IMR-90 (cell line): ENCODE results near the gene LINS1. TPM values are rescaled to one million over a fixed set of nuclear protein-coding genes. Genes with fewer than 3 reads are reported as not detected.

Experiments used
- ATAC-seq: fragments of 200-7000 bp; cut with Tn5 transposase; 2 replicates; pipeline ENCODE4 v1.9.1; 2020; ENCODE audit warnings: low read depth, mild to moderate bottlenecking, moderate library complexity
- BruUV-seq: library from RNA; stranded (reverse); fragments of 400-500 nt; replicated peaks from 2 replicates; lab custom pipeline; 2021; lab: Mats Ljungman, UMichigan
- CTCF ChIA-PET: fragments of 300-600 bp; formaldehyde crosslinking; extraction: SDS; loops from one replicate; lab custom pipeline; 2021; ENCODE audit warnings: antibody characterized with exemption; lab: Yijun Ruan, JAX
- POLR2A ChIA-PET: fragments of 300-600 bp; sonication (Branson Sonifier 250); formaldehyde crosslinking; loops from one replicate; lab custom pipeline; 2022; ENCODE audit warnings: antibody characterized with exemption; ENCODE audit not compliant: unreplicated experiment; lab: Charles Lee
- DNase-seq: peaks from one replicate; pipeline ENCODE4 v3.0.0; 2013
- H2AFZ ChIP-seq: replicated peaks from 2 replicates; pipeline ENCODE3; 2013; ENCODE audit warnings: low read length, mild to moderate bottlenecking; ENCODE audit not compliant: poor library complexity
- H2AK5ac ChIP-seq: 2 replicates; pipeline ENCODE4 v1.6.1; 2013; ENCODE audit warnings: low read depth, low read length, inconsistent platforms
- H2AK9ac ChIP-seq: replicated peaks from 2 replicates; pipeline ENCODE3; 2013; ENCODE audit warnings: mild to moderate bottlenecking, low read depth, low read length, moderate library complexity; ENCODE audit not compliant: poor library complexity
- H2BK120ac ChIP-seq: 2 replicates; pipeline ENCODE4 v1.6.1; 2013; ENCODE audit warnings: low read depth, low read length, inconsistent platforms
- H2BK15ac ChIP-seq: 3 replicates; pipeline ENCODE4 v1.6.1; 2013; ENCODE audit warnings: low read depth, low read length, inconsistent platforms
- H2BK20ac ChIP-seq: 2 replicates; pipeline ENCODE4 v1.6.1; 2013; ENCODE audit warnings: low read depth, mild to moderate bottlenecking, inconsistent platforms, low read length, moderate library complexity
- H2BK5ac ChIP-seq: 2 replicates; pipeline ENCODE4 v1.6.1; 2013; ENCODE audit warnings: mild to moderate bottlenecking, low read depth, low read length, inconsistent platforms; ENCODE audit not compliant: poor library complexity, severe bottlenecking
- H3K14ac ChIP-seq: replicated peaks from 2 replicates; pipeline ENCODE4 v1.6.1; 2013; ENCODE audit warnings: low read depth, low read length, inconsistent platforms
- H3K18ac ChIP-seq: 2 replicates; pipeline ENCODE4 v1.6.1; 2013; ENCODE audit warnings: low read depth, low read length, control low read depth
- H3K23ac ChIP-seq: 2 replicates; pipeline ENCODE4 v1.6.1; 2013; ENCODE audit warnings: low read depth, low read length, inconsistent platforms
- H3K27ac ChIP-seq: 2 replicates; pipeline ENCODE4 v1.5.1; 2013; ENCODE audit warnings: mild to moderate bottlenecking, control low read depth, low read length; ENCODE audit not compliant: insufficient read depth
- H3K27me3 ChIP-seq: 2 replicates; pipeline ENCODE4 v1.6.1; 2013; ENCODE audit warnings: low read length; ENCODE audit not compliant: control insufficient read depth, insufficient read depth
- H3K36me3 ChIP-seq: 2 replicates; pipeline ENCODE4 v1.6.1; 2013; ENCODE audit warnings: low read length, mixed read lengths; ENCODE audit not compliant: control insufficient read depth, insufficient read depth
- H3K4ac ChIP-seq: 2 replicates; pipeline ENCODE4 v1.6.1; 2013; ENCODE audit warnings: low read depth, low read length, inconsistent platforms
- H3K4me1 ChIP-seq: 2 replicates; pipeline ENCODE4 v1.6.1; 2013; ENCODE audit warnings: low read length, mixed read lengths; ENCODE audit not compliant: control insufficient read depth, insufficient read depth
- H3K4me2 ChIP-seq: 2 replicates; pipeline ENCODE4 v1.6.1; 2013; ENCODE audit warnings: low read depth, mild to moderate bottlenecking, control low read depth, low read length, moderate library complexity
- H3K4me3 ChIP-seq: 2 replicates; pipeline ENCODE4 v1.5.1; 2013; ENCODE audit warnings: low read depth, mild to moderate bottlenecking, control low read depth, low read length, moderate library complexity; ENCODE audit not compliant: insufficient read depth
- H3K56ac ChIP-seq: 2 replicates; pipeline ENCODE4 v1.6.1; 2013; ENCODE audit warnings: low read length, inconsistent platforms; ENCODE audit not compliant: insufficient read depth; ENCODE audit errors: extremely low read depth
- H3K79me1 ChIP-seq, 2 experiments: 2 replicates each; pipeline ENCODE4 v1.6.1; 2013; ENCODE audit warnings: low read length in 2 of 2, inconsistent platforms in 1 of 2, low read depth in 1 of 2
- H3K9ac ChIP-seq: 2 replicates; pipeline ENCODE4 v1.6.1; 2013; ENCODE audit warnings: low read depth, low read length, control low read depth
- H3K9me1 ChIP-seq: 2 replicates; pipeline ENCODE4 v1.6.1; 2013; ENCODE audit warnings: low read length, inconsistent platforms; ENCODE audit not compliant: insufficient read depth
- H3K9me3 ChIP-seq: 2 replicates; pipeline ENCODE4 v1.6.1; 2013; ENCODE audit warnings: low read length; ENCODE audit not compliant: control insufficient read depth, insufficient read depth
- H4K20me1 ChIP-seq: 2 replicates; pipeline ENCODE4 v1.6.1; 2013; ENCODE audit warnings: low read length, inconsistent platforms; ENCODE audit not compliant: insufficient read depth
- H4K5ac ChIP-seq: 2 replicates; pipeline ENCODE4 v1.6.1; 2013; ENCODE audit warnings: mild to moderate bottlenecking, low read depth, low read length, control low read depth
- H4K8ac ChIP-seq, 2 experiments: 2 replicates each; pipeline ENCODE4 v1.6.1; 2013; ENCODE audit warnings: low read depth in 2 of 2, low read length in 2 of 2, control low read depth in 1 of 2, inconsistent platforms in 1 of 2
- H4K91ac ChIP-seq: 2 replicates; pipeline ENCODE4 v1.6.1; 2013; ENCODE audit warnings: low read depth, low read length, inconsistent platforms; ENCODE audit not compliant: insufficient read depth
- CHD1 ChIP-seq: IDR thresholded peaks from 2 replicates; pipeline ENCODE4 v1.6.1; 2012; ENCODE audit warnings: low read depth, low read length, improper control_type of control experiment
- MAFK ChIP-seq: IDR thresholded peaks from 2 replicates; pipeline ENCODE4 v1.6.1; 2012; ENCODE audit warnings: low read depth, low read length, improper control_type of control experiment
- NFE2L2 ChIP-seq: fragments of 150-350 bp; IDR thresholded peaks from 2 replicates; pipeline ENCODE4 v1.6.1; 2016; ENCODE audit warnings: low read depth, mild to moderate bottlenecking, low read length
- RFX5 ChIP-seq: IDR thresholded peaks from 2 replicates; pipeline ENCODE4 v1.8.0; 2012; ENCODE audit warnings: low read depth, mild to moderate bottlenecking, low read length, moderate library complexity
- SMC3 ChIP-seq: fragments of 150-350 bp; IDR thresholded peaks from 2 replicates; pipeline ENCODE4 v1.6.1; 2016; ENCODE audit warnings: low read depth, mild to moderate bottlenecking, antibody characterized with exemption, low read length, moderate library complexity
- WGBS, 2 experiments: methylation state at CpG; one replicate each; pipeline versions ENCODE4 v1.1.5 to v1.1.7; 2013; ENCODE audit warnings: missing lambda C conversion rate in 2 of 2; ENCODE audit not compliant: insufficient read length in 1 of 2; ENCODE audit errors: extremely low coverage in 2 of 2; 5-methylcytosine and 5-hydroxymethylcytosine counted together
- dilution Hi-C: fragments of 300-500 bp; cut with HindIII; formaldehyde crosslinking; loops from one replicate; pipeline ENCODE4 v1.14.3; 2018; ENCODE audit warnings: low sequenced_read_pairs; ENCODE audit not compliant: unreplicated experiment
- in situ Hi-C: fragments of 300-500 bp; cut with MboI; formaldehyde crosslinking; loops from 3 replicates; pipeline ENCODE4 v1.14.3; 2019; ENCODE audit warnings: low sequenced_read_pairs, inconsistent platforms, mixed read lengths
- intact Hi-C: fragments of 100-400 bp; cut with micrococcal nuclease; formaldehyde crosslinking; loops from 2 replicates; pipeline ENCODE4 v1.10.0; 2022
- polyA plus RNA-seq, 3 experiments: library from polyadenylated mRNA; depleted of rRNA; stranded (reverse); fragments of >200 nt; gene quantifications; 2 replicates each; pipeline ENCODE4 v1.2.3, GENCODE V29; 2012; ENCODE audit warnings: low replicate concordance in 1 of 3
- total RNA-seq: library from RNA; depleted of rRNA; stranded (reverse); fragments of >200 nt; gene quantifications from 2 replicates; pipeline ENCODE4 v1.2.3, GENCODE V29; 2012

Gene LINS1
- total and polyA plus RNA-seq, 2 of the 4 experiments (the other 2 are of a cell fraction), result 6.9 to 10.6 TPM

- H3K56ac ChIP-seq, result no peak overlapping the region
- no peak overlapping the region for H4K91ac ChIP-seq
- H3K23ac ChIP-seq, result no peak overlapping the region
- ChIA-PET POLR2A (no interaction called here), CTCF (interaction anchor here (0.5 to 1.0 kb wide), 6 partner anchors 11 to 1259 kb away, joined by 3 to 6 read pairs (median 4); no protein-coding TSS in a partner anchor)
- H2AK9ac ChIP-seq, result no peak overlapping the region
- H3K4me3 ChIP-seq, result no peak overlapping the region
- TF ChIP-seq MAFK (no peak), SMC3 (no peak), RFX5 (no peak), CHD1 (no peak), NFE2L2 (no peak)
- in situ Hi-C loops (no loop called here), dilution Hi-C loops (no loop called here), intact Hi-C loops (no loop called here)
- no peak overlapping the region for H2BK20ac ChIP-seq
- peaks cover 1% of the 10 kb centered on the region; the same call in 1 of the 2 replicates for H3K36me3 ChIP-seq
- H2AFZ ChIP-seq, result no peak overlapping the region
- H4K8ac ChIP-seq, result no peak overlapping the region
- H3K4ac ChIP-seq, result no peak overlapping the region
- H3K14ac ChIP-seq, result no peak overlapping the region
- WGBS, 2 experiments, result no CpG with 5 or more reads among the region's 1 CpG
- no peak overlapping the region for H2BK120ac ChIP-seq
- H3K18ac ChIP-seq, result no peak overlapping the region
- no TSS peak for BruUV-seq
- no peak overlapping the region for H3K9ac ChIP-seq
- H2BK15ac ChIP-seq, result no peak overlapping the region
- H3K79me1 ChIP-seq, result peaks cover 12 to 13% of the 10 kb centered on the region in 2 experiments; a peak in 3 of 4 replicates
- H3K9me3 ChIP-seq, result no peaks in the 10 kb centered on the region
- H3K27me3 ChIP-seq, result no peaks in the 10 kb centered on the region
- H4K5ac ChIP-seq, result no peak overlapping the region
- no peak for DNase-seq
- H3K4me2 ChIP-seq, result no peak overlapping the region
- ATAC-seq, result no peak
- H4K20me1 ChIP-seq, result no peaks in the 10 kb centered on the region
- H3K9me1 ChIP-seq, result no peaks in the 10 kb centered on the region
- H2BK5ac ChIP-seq, result no peak overlapping the region
- no peaks in the 10 kb centered on the region for H3K4me1 ChIP-seq
- no peak overlapping the region for H3K27ac ChIP-seq
- H2AK5ac ChIP-seq, result no peak overlapping the region
Observed at GRCh38 chr15:100650685-100651084, 48.7 kb upstream of the LINS1 start.
